HG02943 (cell line): ENCODE measurements around the gene MDGA2.

Experiments
- ATAC-seq: cut with Tn5 transposase; IDR thresholded peaks from one replicate; pipeline ENCODE4 v1.9.1; 2021; ENCODE audit warnings: mild to moderate bottlenecking, low read depth, moderate library complexity; ENCODE audit not compliant: unreplicated experiment

The MDGA2 gene

GRCh38 chr14:47675466-47676314 lies at the start of gene MDGA2:
Gene MDGA2, minus strand, starts transcription at chr14:47675605.
- ATAC-seq, result no peak

GRCh38 chr14:47722929-47723693 lies 47.7 kb upstream of the MDGA2 start:
- ATAC-seq, result no peak

DNA sequence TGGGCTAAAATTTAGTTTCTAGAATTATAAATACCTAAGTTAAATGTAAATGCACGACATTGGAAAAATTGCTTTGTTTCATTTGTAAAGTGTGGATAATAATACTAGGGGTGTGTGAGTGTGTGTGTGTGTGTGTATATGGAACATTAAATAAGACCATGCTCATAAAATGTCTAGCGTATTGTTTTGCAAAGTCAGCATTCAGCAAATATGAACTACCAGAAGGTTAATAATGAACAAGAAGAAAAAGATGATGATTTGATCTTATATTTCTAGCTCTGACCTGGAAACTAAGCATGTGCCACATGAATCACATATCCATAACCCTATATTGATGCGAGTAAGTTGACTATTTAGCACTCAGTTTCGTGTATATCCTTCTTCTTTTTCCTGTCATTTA lies 44.9 kb upstream of the MDGA2 start:
- ATAC-seq, result no peak

DNA sequence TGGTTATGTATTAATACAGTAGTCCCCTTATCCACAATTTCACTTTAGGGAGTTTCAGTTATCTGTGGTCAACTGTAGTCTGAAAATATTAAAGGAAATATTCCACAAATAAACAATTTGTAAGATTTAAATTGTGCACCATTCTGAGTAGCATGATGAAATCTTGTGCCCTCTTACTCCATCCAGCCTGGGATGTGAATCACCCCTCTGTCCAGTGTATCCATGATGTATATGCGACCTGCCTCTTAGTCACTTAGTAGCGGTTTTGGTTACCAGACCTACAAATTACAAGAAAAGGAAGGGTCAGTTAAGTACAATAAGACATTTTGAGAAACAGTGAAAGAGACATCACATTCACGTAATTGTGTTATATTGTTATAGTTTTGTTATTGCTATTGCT lies 39.9 kb upstream of the MDGA2 start:
- no peak for ATAC-seq

- ATAC-seq, result no peak
Observed at GRCh38 chr14:47710581-47710980, 35.2 kb upstream of the MDGA2 start.

DNA sequence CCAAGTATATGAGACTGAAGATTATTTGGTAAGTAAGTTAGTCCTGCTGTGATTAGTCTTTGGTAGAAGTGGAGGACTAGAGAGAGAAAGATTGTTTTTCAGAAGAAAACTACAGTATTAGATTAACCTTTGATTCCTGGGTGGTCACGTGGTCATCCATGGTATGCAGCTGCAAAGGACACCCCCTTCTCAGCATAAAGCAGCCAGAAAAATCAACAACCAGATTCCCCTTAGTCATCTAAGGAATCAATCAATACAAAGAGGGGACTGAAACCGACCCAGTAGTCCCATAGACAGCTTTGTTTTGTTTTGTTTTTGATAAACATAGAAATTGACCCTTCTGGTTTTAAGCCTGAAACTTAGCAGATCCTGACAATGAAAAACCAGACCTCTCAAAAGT lies 30.3 kb upstream of the MDGA2 start:
- ATAC-seq, result no peak

DNA sequence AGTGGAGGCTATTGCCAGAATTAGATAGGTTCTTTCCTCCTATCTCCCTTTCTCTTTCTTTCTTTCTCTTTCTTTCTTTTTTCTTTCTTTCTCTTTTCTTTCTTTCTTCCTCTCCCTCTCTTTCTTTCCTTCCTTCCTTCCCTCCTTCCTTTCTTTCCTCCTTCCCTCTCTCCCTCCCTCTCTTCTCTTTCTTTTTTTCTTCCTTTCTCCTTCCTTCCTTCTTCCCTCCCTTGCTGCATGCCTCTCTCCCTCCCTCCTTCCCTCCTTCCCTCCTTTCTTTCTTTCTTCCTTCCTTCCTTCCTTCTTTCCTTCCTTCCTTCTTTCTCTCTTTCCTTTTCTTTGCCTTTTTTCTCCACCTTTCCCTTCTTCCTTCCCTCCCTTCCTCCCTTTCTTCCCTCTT lies 16.4 kb upstream of the MDGA2 start:
- ATAC-seq, result no peak

- ATAC-seq, result no peak
Observed at GRCh38 chr14:47678993-47679392, 3.6 kb upstream of the MDGA2 start.

- ATAC-seq, result no peak
Observed at GRCh38 chr14:47678157-47678556, 2.8 kb upstream of the MDGA2 start.

DNA sequence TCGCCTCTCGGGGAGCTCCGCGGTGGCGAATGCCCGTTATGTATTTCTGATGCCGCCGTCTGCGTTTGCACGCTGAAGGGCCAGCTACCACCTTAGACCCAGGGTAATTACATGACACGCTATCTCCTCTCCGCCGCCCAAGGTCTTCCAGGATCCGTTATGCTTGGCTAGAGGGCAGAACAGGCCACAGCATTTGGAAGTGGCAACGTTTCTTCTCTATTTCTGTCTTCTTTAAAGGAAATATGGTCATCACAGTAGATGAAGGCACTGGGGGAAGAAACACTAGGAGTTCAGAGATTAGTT lies 861 bp upstream of the MDGA2 start:
- ATAC-seq, result no peak

DNA sequence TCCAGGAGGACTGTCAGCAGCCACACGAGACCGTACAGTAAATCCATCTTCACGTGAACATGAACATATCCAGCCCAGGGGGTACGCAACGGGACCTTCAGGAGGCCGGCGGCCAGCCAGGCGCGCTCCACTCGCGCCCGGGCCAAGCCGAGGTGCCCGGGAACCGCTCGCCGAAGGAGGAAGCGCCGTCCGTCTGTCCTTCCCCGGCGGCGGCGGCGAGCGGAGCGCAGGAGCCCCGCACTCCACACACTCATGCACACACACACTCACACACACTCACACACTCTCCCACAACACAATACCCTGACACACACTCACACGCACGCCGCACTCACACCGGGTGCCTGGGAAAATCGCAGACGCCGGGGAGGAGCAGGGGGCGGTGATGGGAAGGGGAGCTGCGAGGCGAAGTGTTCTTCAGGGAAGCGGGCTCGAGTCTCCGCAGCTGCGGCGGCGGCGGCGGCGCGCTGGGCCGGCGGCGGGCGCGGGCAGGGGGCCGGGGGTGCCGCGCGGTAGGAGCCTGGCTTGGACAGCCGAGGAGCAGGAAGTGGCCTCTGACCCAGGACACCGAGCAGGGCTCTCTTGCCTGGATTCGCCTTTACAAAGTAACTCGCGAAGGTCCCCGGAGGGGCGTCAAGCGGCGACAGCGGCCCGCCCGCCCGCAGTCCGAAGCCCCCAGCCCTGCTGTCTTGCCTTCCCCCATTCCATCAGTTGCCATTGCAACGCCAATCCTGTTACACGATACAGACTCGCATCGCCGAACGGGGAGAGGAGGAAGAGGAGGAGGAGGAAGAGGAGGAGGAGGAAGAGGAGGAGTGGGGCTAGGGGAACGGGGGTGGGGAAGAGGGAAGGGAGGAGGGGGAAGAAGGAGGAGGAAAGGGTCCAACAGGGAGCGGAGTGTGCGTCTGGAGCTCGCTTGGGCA lies 601 bp downstream of the MDGA2 start:
- ATAC-seq, result no peak

DNA sequence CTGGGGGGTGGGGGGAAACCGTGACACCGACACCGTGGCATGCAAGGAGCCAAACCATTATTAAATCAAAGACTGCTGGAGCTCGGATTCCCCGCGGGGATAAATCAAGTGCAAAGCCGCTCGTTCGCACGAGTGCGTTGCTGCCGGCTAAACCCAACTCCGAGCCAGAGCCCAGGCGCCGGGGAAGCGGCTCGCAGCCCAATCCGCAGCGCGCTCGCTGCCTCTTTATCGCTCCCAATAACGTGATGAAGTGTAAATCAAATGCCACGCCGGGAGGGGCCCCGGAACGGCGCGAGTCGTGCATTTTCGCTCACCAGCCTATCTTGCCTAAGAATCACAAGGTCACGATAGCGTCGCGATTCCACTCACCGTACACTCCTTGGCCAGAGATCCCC lies 1.3 kb downstream of the MDGA2 start:
- no peak for ATAC-seq

DNA sequence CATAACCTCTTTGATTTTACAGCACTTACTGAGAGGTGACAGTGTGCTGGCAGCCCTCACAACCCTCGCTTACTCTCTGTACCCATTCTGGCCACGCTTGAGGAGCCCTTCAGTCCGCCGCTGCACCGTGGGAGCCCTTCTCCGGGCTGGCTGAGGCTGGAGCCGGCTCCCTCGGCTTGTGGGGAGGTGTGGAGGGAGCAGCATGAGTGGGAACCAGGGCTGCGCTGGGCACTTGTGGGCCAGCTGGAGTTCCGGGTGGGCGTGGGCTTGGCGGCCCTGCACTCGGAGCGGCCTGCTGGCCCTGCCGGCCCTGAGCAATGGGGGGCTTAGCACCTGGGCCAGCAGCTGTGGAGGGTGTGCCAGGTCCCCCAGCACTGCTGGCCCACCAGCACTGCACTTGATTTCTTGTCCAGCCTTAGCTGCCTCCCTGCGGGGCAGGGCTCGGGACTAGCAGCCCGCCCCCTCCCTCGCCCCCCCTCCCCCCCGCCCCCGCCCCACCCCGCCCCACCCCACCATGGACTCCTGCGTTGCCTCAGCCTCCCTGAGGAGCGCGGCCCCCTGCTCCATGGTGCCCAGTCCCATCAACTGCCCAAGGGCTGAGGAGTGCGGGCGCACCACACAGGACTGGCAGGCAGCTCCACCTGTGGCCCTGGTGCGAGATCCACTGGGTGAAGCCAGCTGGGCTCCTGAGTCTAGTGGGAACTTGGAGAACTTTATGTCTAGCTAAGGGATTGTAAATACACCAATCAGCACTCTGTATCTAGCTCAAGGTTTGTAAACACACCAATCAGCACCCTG lies 9.9 kb downstream of the MDGA2 start:
- no peak for ATAC-seq

DNA sequence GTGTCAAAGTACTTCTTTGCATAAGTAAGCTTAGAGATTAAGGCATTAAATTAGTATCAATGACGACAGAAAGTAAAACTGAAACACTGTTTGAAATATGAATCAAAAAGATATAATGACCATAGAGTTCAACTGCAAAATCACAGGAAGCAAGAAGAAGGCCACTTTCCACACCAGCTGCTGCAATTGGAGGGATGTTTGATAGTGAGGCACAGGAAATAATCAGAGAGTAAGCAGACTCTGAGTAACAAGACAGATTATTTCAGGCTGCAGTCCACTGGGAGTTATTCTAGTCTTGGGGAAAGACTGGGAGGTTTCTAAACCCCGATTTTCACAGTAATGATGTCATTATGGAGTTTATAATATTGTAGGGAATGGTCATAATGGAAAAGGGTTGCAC lies 12.9 kb downstream of the MDGA2 start:
- no peak for ATAC-seq

- no peak for ATAC-seq
Observed at GRCh38 chr14:47660158-47660557, 15.2 kb downstream of the MDGA2 start.

- no peak for ATAC-seq
Observed at GRCh38 chr14:47658041-47658440, 17.4 kb downstream of the MDGA2 start.

- ATAC-seq, result no peak
Observed at GRCh38 chr14:47657143-47657542, 18.3 kb downstream of the MDGA2 start.

DNA sequence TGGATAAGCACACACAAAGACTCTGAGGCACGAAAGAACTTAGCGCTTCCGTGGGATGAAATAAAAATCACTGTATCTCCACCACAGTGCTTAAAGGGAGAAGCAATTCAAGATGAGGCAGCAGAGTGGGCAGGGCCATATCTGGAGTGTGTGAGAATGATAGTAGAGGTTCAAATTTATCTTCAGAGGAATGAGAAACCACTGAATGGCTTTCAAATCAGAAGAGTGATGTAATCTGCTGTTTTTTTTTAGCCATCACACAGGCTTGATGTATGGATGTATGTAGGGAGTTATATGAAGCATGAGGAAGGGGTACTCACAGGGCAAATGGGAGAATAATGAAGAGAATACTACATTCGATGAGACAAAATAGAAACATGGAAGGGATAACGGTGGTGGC lies 24.1 kb downstream of the MDGA2 start:
- no peak for ATAC-seq

- no peak for ATAC-seq
Observed at GRCh38 chr14:47637753-47638152, 37.7 kb downstream of the MDGA2 start.
